ENCODE results near the gene CFDP1.

Gene CFDP1

GRCh38 chr16:75265911-75266701 is 167.2 kb downstream of the CFDP1 start:
- Histone ChIP-seq H3K9me3 (ENCODE audit: severe bottlenecking) (no peaks in the 10 kb centered on the region), H3K36me3 (peaks cover 19% of the 10 kb centered on the region), H3K27ac (peak overlapping the region; percentile 91), H3K4me3 (ENCODE audit: low read depth, low read length) (peak overlapping the region; percentile 93), H3K27me3 (ENCODE audit: insufficient read depth, low read depth, severe bottlenecking) (no peaks in the 10 kb centered on the region)
- DNase-seq = peak; percentile 86
- no peak for TF ChIP-seq CTCF (IDR thresholded peaks at IDR 0.05; ENCODE audit: low read depth, low read length)

GRCh38 chr16:75264999-75265910 is 168.0 kb downstream of the CFDP1 start:
- peak overlapping the region; percentile 93 for H3K4me3 ChIP-seq (ENCODE audit: low read depth, low read length)
- peak overlapping the region; percentile 91 for H3K27ac ChIP-seq
- no peak for TF ChIP-seq CTCF (IDR thresholded peaks at IDR 0.05; ENCODE audit: low read depth, low read length)
- H3K27me3 ChIP-seq (ENCODE audit: insufficient read depth, low read depth, severe bottlenecking) = no peaks in the 10 kb centered on the region
- DNase-seq = no peak
- peaks cover 19% of the 10 kb centered on the region for H3K36me3 ChIP-seq
- no peaks in the 10 kb centered on the region for H3K9me3 ChIP-seq (ENCODE audit: severe bottlenecking)

- H3K9me3 ChIP-seq (ENCODE audit: severe bottlenecking) = no peaks in the 10 kb centered on the region
- peak overlapping the region; percentile 91 for H3K27ac ChIP-seq
- H3K27me3 ChIP-seq (ENCODE audit: insufficient read depth, low read depth, severe bottlenecking) = no peaks in the 10 kb centered on the region
- no peak for TF ChIP-seq CTCF (IDR thresholded peaks at IDR 0.05; ENCODE audit: low read depth, low read length)
- H3K36me3 ChIP-seq = peaks cover 19% of the 10 kb centered on the region
- DNase-seq = peak; percentile 80
- peak overlapping the region; percentile 93 for H3K4me3 ChIP-seq (ENCODE audit: low read depth, low read length)
Observed at GRCh38 chr16:75264457-75264998, 168.8 kb downstream of the CFDP1 start.

- no peak for TF ChIP-seq CTCF (IDR thresholded peaks at IDR 0.05; ENCODE audit: low read depth, low read length)
- peaks cover 19% of the 10 kb centered on the region for H3K36me3 ChIP-seq
- H3K4me3 ChIP-seq (ENCODE audit: low read depth, low read length) = no peak overlapping the region
- DNase-seq = no peak
- H3K27ac ChIP-seq = peak overlapping the region; percentile 91
- H3K9me3 ChIP-seq (ENCODE audit: severe bottlenecking) = no peaks in the 10 kb centered on the region
- no peaks in the 10 kb centered on the region for H3K27me3 ChIP-seq (ENCODE audit: insufficient read depth, low read depth, severe bottlenecking)
Observed at GRCh38 chr16:75263963-75264445, 169.3 kb downstream of the CFDP1 start.

- peaks cover 19% of the 10 kb centered on the region for H3K36me3 ChIP-seq
- peak overlapping the region; percentile 91 for H3K27ac ChIP-seq
- H3K4me3 ChIP-seq (ENCODE audit: low read depth, low read length) = no peak overlapping the region
- TF ChIP-seq CTCF (IDR thresholded peaks at IDR 0.05; ENCODE audit: low read depth, low read length) = no peak
- no peaks in the 10 kb centered on the region for H3K9me3 ChIP-seq (ENCODE audit: severe bottlenecking)
- DNase-seq = no peak
- no peaks in the 10 kb centered on the region for H3K27me3 ChIP-seq (ENCODE audit: insufficient read depth, low read depth, severe bottlenecking)
Observed at GRCh38 chr16:75263291-75263962, 169.9 kb downstream of the CFDP1 start.

All from WERI-Rb-1 (cell line).